SK-N-SH treated with all-trans-retinoic acid at 6 μM for 48 hours (cell line): ENCODE results near the gene AUTS2.

ENCODE experiments used
- ARNTL ChIP-seq: fragments of 450-650 bp; formaldehyde crosslinking; IDR thresholded peaks from 2 replicates; pipeline ENCODE4 v1.5.0; 2020; ENCODE audit warnings: low read depth, mild to moderate bottlenecking, moderate library complexity, borderline replicate concordance
- BACH2 ChIP-seq: fragments of 250-450 bp; sonication (Bioruptor Pico); IDR thresholded peaks from 2 replicates; pipeline ENCODE4 v1.9.0; 2021; ENCODE audit warnings: mild to moderate bottlenecking, borderline replicate concordance
- ESRRG ChIP-seq: fragments of 250-450 bp; sonication (Bioruptor Pico); IDR thresholded peaks from 2 replicates; pipeline ENCODE4 v1.6.1; 2021; ENCODE audit warnings: mild to moderate bottlenecking
- ISL1 ChIP-seq: fragments of 250-450 bp; sonication (Bioruptor Pico); IDR thresholded peaks from 2 replicates; pipeline ENCODE4 v2.1.2; 2022; ENCODE audit warnings: mild to moderate bottlenecking, moderate library complexity
- PPARA ChIP-seq: fragments of 250-450 bp; sonication (Bioruptor Pico); IDR thresholded peaks from 2 replicates; pipeline ENCODE4 v1.5.0; 2020; ENCODE audit warnings: mild to moderate bottlenecking, borderline replicate concordance
- SNAI2 ChIP-seq: fragments of 250-450 bp; sonication (Bioruptor Pico); IDR thresholded peaks from 2 replicates; pipeline ENCODE4 v1.5.0; 2020; ENCODE audit warnings: mild to moderate bottlenecking, moderate library complexity
- ZFP30 ChIP-seq: fragments of 450-650 bp; formaldehyde crosslinking; IDR thresholded peaks from 2 replicates; pipeline ENCODE4 v1.5.0; 2022; ENCODE audit warnings: mild to moderate bottlenecking, moderate library complexity
- ZNF565 ChIP-seq: fragments of 450-650 bp; formaldehyde crosslinking; conservative IDR thresholded peaks from 2 replicates; pipeline ENCODE4 v1.5.0; 2020; ENCODE audit warnings: low read depth, mild to moderate bottlenecking, moderate library complexity
- ZNF70 ChIP-seq: fragments of 450-650 bp; formaldehyde crosslinking; IDR thresholded peaks from 2 replicates; pipeline ENCODE4 v1.5.0; 2020; ENCODE audit warnings: mild to moderate bottlenecking, moderate library complexity
- ZNF8 ChIP-seq: fragments of 450-650 bp; formaldehyde crosslinking; IDR thresholded peaks from 2 replicates; pipeline ENCODE4 v1.5.0; 2020; ENCODE audit warnings: mild to moderate bottlenecking, moderate library complexity
- TF ChIP-seq, protein P1 (sequence below): fragments of 250-450 bp; sonication (Bioruptor Pico); IDR thresholded peaks from 2 replicates; pipeline ENCODE4 v1.8.0; 2020; ENCODE audit warnings: mild to moderate bottlenecking, moderate library complexity, borderline replicate concordance
- TF ChIP-seq, protein P2 (sequence below): fragments of 250-450 bp; sonication (Bioruptor Pico); IDR thresholded peaks from 2 replicates; pipeline ENCODE4 v1.5.0; 2020; ENCODE audit warnings: mild to moderate bottlenecking, moderate library complexity
- TF ChIP-seq, protein P3 (sequence below): fragments of 250-450 bp; sonication (Bioruptor Pico); IDR thresholded peaks from 2 replicates; pipeline ENCODE4 v1.5.1; 2020; ENCODE audit warnings: low read depth, mild to moderate bottlenecking, moderate library complexity
- TF ChIP-seq, protein P4 (sequence below): fragments of 250-450 bp; sonication (Bioruptor Pico); IDR thresholded peaks from 2 replicates; pipeline ENCODE4 v1.8.0; 2021; ENCODE audit warnings: low read depth, mild to moderate bottlenecking, moderate library complexity, borderline replicate concordance

DNA sequence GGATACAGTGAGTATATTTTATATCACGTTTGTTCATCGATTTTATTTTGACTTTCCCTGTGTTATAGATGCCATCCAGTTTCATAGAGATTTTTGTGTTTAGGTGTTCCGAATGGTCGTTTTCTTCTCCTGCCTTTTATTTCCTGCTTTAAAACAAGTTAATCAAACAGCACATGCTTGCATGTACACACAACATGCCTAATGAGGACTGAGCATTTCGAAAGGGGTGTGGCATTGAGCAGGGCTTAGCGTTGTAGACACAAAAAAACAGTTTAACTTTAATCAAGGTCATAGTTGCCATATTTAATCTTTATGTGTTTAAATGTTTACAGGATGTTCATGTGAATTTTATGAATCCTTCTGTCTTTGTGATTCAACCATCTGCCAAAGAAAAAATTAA is 1103.2 kb downstream of the AUTS2 start:
- TF ChIP-seq ZFP30 (CRISPR knock-in tag) (no peak), ESRRG (CRISPR knock-in tag) (no peak), ISL1 (CRISPR knock-in tag) (no peak), SNAI2 (CRISPR knock-in tag) (no peak), ZNF8 (CRISPR knock-in tag) (no peak), ARNTL (CRISPR knock-in tag) (no peak), BACH2 (CRISPR knock-in tag) (no peak), ZNF70 (no peak), ZNF565 (CRISPR knock-in tag) (no peak), PPARA (no peak)
- TF ChIP-seq, protein P1, sequence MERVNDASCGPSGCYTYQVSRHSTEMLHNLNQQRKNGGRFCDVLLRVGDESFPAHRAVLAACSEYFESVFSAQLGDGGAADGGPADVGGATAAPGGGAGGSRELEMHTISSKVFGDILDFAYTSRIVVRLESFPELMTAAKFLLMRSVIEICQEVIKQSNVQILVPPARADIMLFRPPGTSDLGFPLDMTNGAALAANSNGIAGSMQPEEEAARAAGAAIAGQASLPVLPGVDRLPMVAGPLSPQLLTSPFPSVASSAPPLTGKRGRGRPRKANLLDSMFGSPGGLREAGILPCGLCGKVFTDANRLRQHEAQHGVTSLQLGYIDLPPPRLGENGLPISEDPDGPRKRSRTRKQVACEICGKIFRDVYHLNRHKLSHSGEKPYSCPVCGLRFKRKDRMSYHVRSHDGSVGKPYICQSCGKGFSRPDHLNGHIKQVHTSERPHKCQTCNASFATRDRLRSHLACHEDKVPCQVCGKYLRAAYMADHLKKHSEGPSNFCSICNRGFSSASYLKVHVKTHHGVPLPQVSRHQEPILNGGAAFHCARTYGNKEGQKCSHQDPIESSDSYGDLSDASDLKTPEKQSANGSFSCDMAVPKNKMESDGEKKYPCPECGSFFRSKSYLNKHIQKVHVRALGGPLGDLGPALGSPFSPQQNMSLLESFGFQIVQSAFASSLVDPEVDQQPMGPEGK, result no peak
- TF ChIP-seq, protein P2, sequence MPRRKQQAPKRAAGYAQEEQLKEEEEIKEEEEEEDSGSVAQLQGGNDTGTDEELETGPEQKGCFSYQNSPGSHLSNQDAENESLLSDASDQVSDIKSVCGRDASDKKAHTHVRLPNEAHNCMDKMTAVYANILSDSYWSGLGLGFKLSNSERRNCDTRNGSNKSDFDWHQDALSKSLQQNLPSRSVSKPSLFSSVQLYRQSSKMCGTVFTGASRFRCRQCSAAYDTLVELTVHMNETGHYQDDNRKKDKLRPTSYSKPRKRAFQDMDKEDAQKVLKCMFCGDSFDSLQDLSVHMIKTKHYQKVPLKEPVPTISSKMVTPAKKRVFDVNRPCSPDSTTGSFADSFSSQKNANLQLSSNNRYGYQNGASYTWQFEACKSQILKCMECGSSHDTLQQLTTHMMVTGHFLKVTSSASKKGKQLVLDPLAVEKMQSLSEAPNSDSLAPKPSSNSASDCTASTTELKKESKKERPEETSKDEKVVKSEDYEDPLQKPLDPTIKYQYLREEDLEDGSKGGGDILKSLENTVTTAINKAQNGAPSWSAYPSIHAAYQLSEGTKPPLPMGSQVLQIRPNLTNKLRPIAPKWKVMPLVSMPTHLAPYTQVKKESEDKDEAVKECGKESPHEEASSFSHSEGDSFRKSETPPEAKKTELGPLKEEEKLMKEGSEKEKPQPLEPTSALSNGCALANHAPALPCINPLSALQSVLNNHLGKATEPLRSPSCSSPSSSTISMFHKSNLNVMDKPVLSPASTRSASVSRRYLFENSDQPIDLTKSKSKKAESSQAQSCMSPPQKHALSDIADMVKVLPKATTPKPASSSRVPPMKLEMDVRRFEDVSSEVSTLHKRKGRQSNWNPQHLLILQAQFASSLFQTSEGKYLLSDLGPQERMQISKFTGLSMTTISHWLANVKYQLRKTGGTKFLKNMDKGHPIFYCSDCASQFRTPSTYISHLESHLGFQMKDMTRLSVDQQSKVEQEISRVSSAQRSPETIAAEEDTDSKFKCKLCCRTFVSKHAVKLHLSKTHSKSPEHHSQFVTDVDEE (CRISPR knock-in tag), result no peak
- TF ChIP-seq, protein P3, sequence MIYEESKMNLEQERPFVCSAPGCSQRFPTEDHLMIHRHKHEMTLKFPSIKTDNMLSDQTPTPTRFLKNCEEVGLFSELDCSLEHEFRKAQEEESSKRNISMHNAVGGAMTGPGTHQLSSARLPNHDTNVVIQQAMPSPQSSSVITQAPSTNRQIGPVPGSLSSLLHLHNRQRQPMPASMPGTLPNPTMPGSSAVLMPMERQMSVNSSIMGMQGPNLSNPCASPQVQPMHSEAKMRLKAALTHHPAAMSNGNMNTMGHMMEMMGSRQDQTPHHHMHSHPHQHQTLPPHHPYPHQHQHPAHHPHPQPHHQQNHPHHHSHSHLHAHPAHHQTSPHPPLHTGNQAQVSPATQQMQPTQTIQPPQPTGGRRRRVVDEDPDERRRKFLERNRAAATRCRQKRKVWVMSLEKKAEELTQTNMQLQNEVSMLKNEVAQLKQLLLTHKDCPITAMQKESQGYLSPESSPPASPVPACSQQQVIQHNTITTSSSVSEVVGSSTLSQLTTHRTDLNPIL (CRISPR knock-in tag), result no peak
- TF ChIP-seq, protein P4, sequence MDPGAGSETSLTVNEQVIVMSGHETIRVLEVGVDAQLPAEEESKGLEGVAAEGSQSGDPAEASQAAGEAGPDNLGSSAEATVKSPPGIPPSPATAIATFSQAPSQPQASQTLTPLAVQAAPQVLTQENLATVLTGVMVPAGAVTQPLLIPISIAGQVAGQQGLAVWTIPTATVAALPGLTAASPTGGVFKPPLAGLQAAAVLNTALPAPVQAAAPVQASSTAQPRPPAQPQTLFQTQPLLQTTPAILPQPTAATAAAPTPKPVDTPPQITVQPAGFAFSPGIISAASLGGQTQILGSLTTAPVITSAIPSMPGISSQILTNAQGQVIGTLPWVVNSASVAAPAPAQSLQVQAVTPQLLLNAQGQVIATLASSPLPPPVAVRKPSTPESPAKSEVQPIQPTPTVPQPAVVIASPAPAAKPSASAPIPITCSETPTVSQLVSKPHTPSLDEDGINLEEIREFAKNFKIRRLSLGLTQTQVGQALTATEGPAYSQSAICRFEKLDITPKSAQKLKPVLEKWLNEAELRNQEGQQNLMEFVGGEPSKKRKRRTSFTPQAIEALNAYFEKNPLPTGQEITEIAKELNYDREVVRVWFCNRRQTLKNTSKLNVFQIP (CRISPR knock-in tag), result no peak
